H1 (cell line): ENCODE measurements around the gene ACTN4. TPM values are rescaled to one million over a fixed set of nuclear protein-coding genes. Genes with fewer than 3 reads are reported as not detected.

ENCODE experiments used
- CTCF ChIA-PET: fragments of 300-600 bp; sonication (Branson Sonifier 250); formaldehyde crosslinking; loops from one replicate; lab custom pipeline; 2021; ENCODE audit not compliant: partially characterized antibody; lab: Charles Lee
- POLR2A ChIA-PET: fragments of 300-600 bp; sonication (Branson Sonifier 250); formaldehyde crosslinking; loops from one replicate; lab custom pipeline; 2021; ENCODE audit warnings: inconsistent platforms; ENCODE audit not compliant: partially characterized antibody; lab: Charles Lee
- DNase-seq, 2 experiments: peaks; one replicate each; pipeline versions ENCODE4 v3.0.0 to v3.0.0-alpha.2; 2010 to 2022; ENCODE audit warnings: low spot score in 2 of 2, low read depth in 1 of 2, mixed read lengths in 1 of 2
- FAIRE-seq: peaks from 2 replicates; lab custom pipeline; 2011; peaks lifted over from hg19 to GRCh38; lab: Jason Lieb, UNC
- H2AFZ ChIP-seq: 2 replicates; pipeline ENCODE4 v1.8.1; 2012; ENCODE audit warnings: low read length, inconsistent platforms
- H2AK5ac ChIP-seq: 2 replicates; pipeline ENCODE4 v1.6.1; 2013; ENCODE audit warnings: low read depth, low read length
- H2BK120ac ChIP-seq: replicated peaks from 2 replicates; pipeline ENCODE3; 2013; ENCODE audit warnings: low read depth, low read length, inconsistent platforms
- H2BK12ac ChIP-seq: 2 replicates; pipeline ENCODE4 v1.6.1; 2013; ENCODE audit warnings: low read depth, low read length
- H2BK15ac ChIP-seq: 2 replicates; pipeline ENCODE4 v1.6.1; 2013; ENCODE audit warnings: low read length
- H2BK20ac ChIP-seq: 2 replicates; pipeline ENCODE4 v1.6.1; 2013; ENCODE audit warnings: low read length
- H2BK5ac ChIP-seq: 2 replicates; pipeline ENCODE4 v1.6.1; 2013; ENCODE audit warnings: low read depth, low read length
- H3K14ac ChIP-seq: 2 replicates; pipeline ENCODE4 v1.6.1; 2013; ENCODE audit warnings: inconsistent platforms; ENCODE audit not compliant: insufficient read length
- H3K18ac ChIP-seq: 2 replicates; pipeline ENCODE4 v1.6.1; 2013; ENCODE audit warnings: low read length; ENCODE audit errors: extremely low read depth
- H3K23ac ChIP-seq: 2 replicates; pipeline ENCODE4 v1.6.1; 2013; ENCODE audit warnings: inconsistent platforms; ENCODE audit not compliant: insufficient read length
- H3K23me2 ChIP-seq: 2 replicates; pipeline ENCODE4 v1.6.1; 2013; ENCODE audit warnings: low read depth, low read length
- H3K27ac ChIP-seq: 2 replicates; pipeline ENCODE4 v1.6.1; 2011; ENCODE audit warnings: low read depth, low read length, inconsistent platforms
- H3K27me3 ChIP-seq, 4 experiments: replicated peaks in 1 of 4; 1 replicate in 1 of 4; 2 replicates in 3 of 4; pipeline versions ENCODE4 v1.6.1 to v1.8.1; 2011 to 2013; ENCODE audit warnings: low read length in 3 of 4, mild to moderate bottlenecking in 3 of 4, inconsistent platforms in 2 of 4, mixed read lengths in 2 of 4, moderate library complexity in 1 of 4; ENCODE audit not compliant: control insufficient read depth in 3 of 4, insufficient read depth in 3 of 4; ENCODE audit errors: extremely low read depth in 1 of 4
- H3K36me3 ChIP-seq, 4 experiments: 2 replicates each; pipeline versions ENCODE4 v1.6.1 to v1.8.1; 2011 to 2013; ENCODE audit warnings: mild to moderate bottlenecking in 4 of 4, low read length in 3 of 4, moderate library complexity in 2 of 4, control low read depth in 1 of 4, inconsistent platforms in 1 of 4; ENCODE audit not compliant: insufficient read depth in 4 of 4, control insufficient read depth in 2 of 4
- H3K4ac ChIP-seq: replicated peaks from 2 replicates; pipeline ENCODE3; 2013; ENCODE audit warnings: low read length, low read depth, mixed read lengths, inconsistent platforms; ENCODE audit not compliant: insufficient read length
- H3K4me1 ChIP-seq, 4 experiments: replicated peaks in 1 of 4; 1 replicate in 1 of 4; 2 replicates in 3 of 4; pipeline versions ENCODE4 v1.6.1 to v1.8.1; 2011 to 2013; ENCODE audit warnings: low read length in 3 of 4, inconsistent platforms in 2 of 4, mixed read lengths in 1 of 4; ENCODE audit not compliant: insufficient read depth in 4 of 4, control insufficient read depth in 3 of 4
- H3K4me2 ChIP-seq, 2 experiments: 2 replicates each; pipeline versions ENCODE4 v1.6.1 to v1.8.1; 2011 to 2013; ENCODE audit warnings: low read depth in 2 of 2, low read length in 2 of 2, control low read depth in 1 of 2, inconsistent platforms in 1 of 2, mild to moderate bottlenecking in 1 of 2; ENCODE audit not compliant: insufficient read depth in 1 of 2
- H3K4me3 ChIP-seq, 4 experiments: fragments of 200-600, 300-600 bp in 1 of 4; sonication (generic), shearing (Covaris generic), sonication (Bioruptor Twin) in 1 of 4; 2 replicates each; pipeline versions ENCODE4 v1.5.1 to v1.8.1; 2011 to 2016; ENCODE audit warnings: low read length in 4 of 4, low read depth in 3 of 4, control low read depth in 2 of 4, inconsistent platforms in 2 of 4, mild to moderate bottlenecking in 2 of 4, mixed read lengths in 1 of 4, moderate library complexity in 1 of 4; ENCODE audit not compliant: insufficient read depth in 2 of 4; ENCODE audit errors: extremely low read depth in 1 of 4
- H3K56ac ChIP-seq: replicated peaks from 2 replicates; pipeline ENCODE3; 2013; ENCODE audit warnings: low read depth, mild to moderate bottlenecking, mixed read lengths, low read length, inconsistent platforms; ENCODE audit not compliant: insufficient read length
- H3K79me1 ChIP-seq: 2 replicates; pipeline ENCODE4 v1.6.1; 2013; ENCODE audit warnings: low read depth, low read length, control low read depth
- H3K79me2 ChIP-seq, 2 experiments: 2 replicates each; pipeline versions ENCODE4 v1.6.1 to v1.8.1; 2012 to 2013; ENCODE audit warnings: low read length in 2 of 2, mild to moderate bottlenecking in 2 of 2, inconsistent platforms in 1 of 2; ENCODE audit not compliant: insufficient read depth in 2 of 2, control insufficient read depth in 1 of 2
- H3K9ac ChIP-seq, 4 experiments: replicated peaks in 1 of 4; 1 replicate in 1 of 4; 2 replicates in 3 of 4; pipeline versions ENCODE4 v1.6.1 to v1.8.1; 2011 to 2013; ENCODE audit warnings: low read depth in 3 of 4, low read length in 3 of 4, control low read depth in 2 of 4, mild to moderate bottlenecking in 2 of 4, moderate library complexity in 2 of 4, inconsistent platforms in 1 of 4; ENCODE audit errors: extremely low read depth in 1 of 4
- H3K9me3 ChIP-seq, 2 experiments: 2 replicates each; pipeline versions ENCODE4 v1.6.1 to v1.8.1; 2012 to 2013; ENCODE audit warnings: mild to moderate bottlenecking in 2 of 2, moderate library complexity in 2 of 2, control low read depth in 1 of 2, inconsistent platforms in 1 of 2, low read depth in 1 of 2, low read length in 1 of 2, mixed read lengths in 1 of 2; ENCODE audit not compliant: insufficient read depth in 2 of 2
- H4K20me1 ChIP-seq, 2 experiments: replicated peaks in 1 of 2; 2 replicates each; pipeline versions ENCODE3 to v1.8.1; 2011 to 2013; ENCODE audit warnings: inconsistent platforms in 2 of 2, low read length in 2 of 2, mild to moderate bottlenecking in 1 of 2; ENCODE audit not compliant: insufficient read depth in 2 of 2, control insufficient read depth in 1 of 2
- H4K5ac ChIP-seq: 2 replicates; pipeline ENCODE4 v1.6.1; 2013; ENCODE audit warnings: low read length, low read depth, mixed read lengths, inconsistent platforms; ENCODE audit not compliant: insufficient read length
- H4K8ac ChIP-seq: 2 replicates; pipeline ENCODE4 v1.8.0; 2013; ENCODE audit warnings: mild to moderate bottlenecking, moderate library complexity, low read length, inconsistent platforms; ENCODE audit not compliant: insufficient read depth; ENCODE audit errors: extremely low read depth
- H4K91ac ChIP-seq: replicated peaks from 2 replicates; pipeline ENCODE3; 2013; ENCODE audit warnings: low read length, mixed read lengths, inconsistent platforms; ENCODE audit not compliant: insufficient read length
- CREB1 ChIP-seq: IDR thresholded peaks from 2 replicates; pipeline ENCODE4 v1.6.1; 2012; ENCODE audit warnings: inconsistent platforms
- KDM5A ChIP-seq: fragments of 200-600 bp; IDR thresholded peaks from 2 replicates; pipeline ENCODE4 v1.7.1; 2012; ENCODE audit warnings: mild to moderate bottlenecking, low read length, inconsistent platforms, mixed read lengths
- SIRT6 ChIP-seq: IDR thresholded peaks from one replicate; pipeline ENCODE4 v1.7.1; 2012; ENCODE audit warnings: low read length, inconsistent platforms
- WGBS, 2 experiments: shearing (Covaris generic) in 1 of 2; methylation state at CpG; one replicate each; pipeline versions ENCODE4 v1.1.6 to v1.1.7; 2013 to 2015; ENCODE audit warnings: low lambda C conversion rate in 2 of 2, mixed read lengths in 2 of 2, inconsistent platforms in 1 of 2, low coverage in 1 of 2, missing lambda C conversion rate in 1 of 2; ENCODE audit not compliant: insufficient replicate concordance in 2 of 2, insufficient coverage in 1 of 2, insufficient read length in 1 of 2; ENCODE audit errors: extremely low coverage in 1 of 2, missing lambda C conversion rate in 1 of 2; 5-methylcytosine and 5-hydroxymethylcytosine counted together
- polyA plus RNA-seq, 7 experiments: library from polyadenylated mRNA; depleted of rRNA in 3 of 7; stranded (reverse) in 5 of 7; unstranded in 2 of 7; fragments of >200 nt in 5 of 7; fragments of 200-250 nt in 2 of 7; gene quantifications; 1 replicate in 5 of 7; 2 replicates in 1 of 7; 4 replicates in 1 of 7; pipeline versions ENCODE4 v1.2.1 to v1.2.3, GENCODE V29; 2011 to 2013; ENCODE audit warnings: missing spikeins in 2 of 7, mixed read lengths in 2 of 7
- total RNA-seq: library from RNA; stranded (reverse); fragmentation: NEBNext Ultra II Directional; extraction: Animal tissue kit (Norgen Biotek cat#: 25700); gene quantifications from 2 replicates; pipeline ENCODE4 v1.2.1, GENCODE V29; 2021

The ACTN4 gene
- total and polyA plus RNA-seq, 2 of the 8 experiments (the other 6 are each of a cell fraction or from before 2014, with no cell fraction given) = 211 to 520 TPM

DNA sequence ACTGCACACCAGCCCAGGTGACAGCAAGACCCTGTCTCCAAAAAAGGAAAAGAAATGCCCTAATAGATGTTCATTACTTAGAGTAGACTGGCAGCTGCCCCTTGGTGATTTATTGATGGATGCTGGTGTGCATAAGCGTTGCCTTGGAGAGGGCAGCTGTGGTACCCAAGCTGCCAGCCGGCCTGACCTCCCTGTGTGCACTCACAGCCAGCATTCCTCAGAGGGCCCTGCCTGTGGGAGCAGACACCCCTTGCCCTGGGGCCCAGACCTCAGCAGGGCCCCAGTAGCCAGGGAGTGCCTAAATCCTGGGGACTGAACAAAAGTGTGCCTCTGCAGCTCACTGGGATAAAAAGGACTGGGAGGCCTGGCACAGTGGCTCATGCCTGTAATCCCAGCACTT is 7.8 kb upstream of the ACTN4 start:
- Histone ChIP-seq H3K4me3 (no peak overlapping the region), H4K8ac (no peak overlapping the region; the same call in 1 of the 2 replicates), H2BK5ac (no peak overlapping the region), H3K4ac (no peak overlapping the region), H2BK15ac (no peak overlapping the region), H3K79me1 (no peaks in the 10 kb centered on the region), H3K36me3 (peaks cover 0 to 12% (median 3%) of the 10 kb centered on the region in 4 experiments; a peak in 5 of 8 replicates), H3K4me1 (no peaks in the 10 kb centered on the region; a peak in 2 of 7 replicates), H3K23me2 (no peaks in the 10 kb centered on the region), H3K27me3 (no peaks in the 10 kb centered on the region), H4K20me1 (no peaks in the 10 kb centered on the region), H3K79me2 (no peaks in the 10 kb centered on the region), H3K23ac (no peak overlapping the region), H3K56ac (no peak overlapping the region), H3K9ac (no peak overlapping the region), H3K18ac (no peak overlapping the region), H3K4me2 (no peak overlapping the region), H2BK12ac (no peak overlapping the region), H4K91ac (no peak overlapping the region), H2AK5ac (no peak overlapping the region), H3K14ac (no peak overlapping the region), H2BK120ac (no peak overlapping the region), H3K9me3 (no peaks in the 10 kb centered on the region), H4K5ac (no peak overlapping the region), H2BK20ac (no peak overlapping the region), H3K27ac (no peak overlapping the region), H2AFZ (no peak overlapping the region)
- TF ChIP-seq CREB1 (no peak), SIRT6 (no peak), KDM5A (no peak)
- FAIRE-seq (no peak), DNase-seq (no peak)
- POLR2A ChIA-PET = interaction anchor here (0.6 to 17.9 kb wide), 6 partner anchors 9 to 327 kb away, joined by 3 to 374 read pairs (median 5); partner anchors contain the start of gene ACTN4
- 96% methylated on average over 2 of the region's 2 CpGs; no CpG with 5 or more reads in 1 of the 2 experiments for WGBS, 2 experiments
- CTCF ChIA-PET = interaction anchor here (0.6 to 6.1 kb wide), 4 partner anchors 45 to 216 kb away, joined by 3 to 39 read pairs (median 4); no protein-coding TSS in a partner anchor
